Measurements from ENCODE around the gene DNAH7.
A peak's percentile ranks its signal among the peaks of the same experiment; 100 is the strongest.

Gene DNAH7

DNA sequence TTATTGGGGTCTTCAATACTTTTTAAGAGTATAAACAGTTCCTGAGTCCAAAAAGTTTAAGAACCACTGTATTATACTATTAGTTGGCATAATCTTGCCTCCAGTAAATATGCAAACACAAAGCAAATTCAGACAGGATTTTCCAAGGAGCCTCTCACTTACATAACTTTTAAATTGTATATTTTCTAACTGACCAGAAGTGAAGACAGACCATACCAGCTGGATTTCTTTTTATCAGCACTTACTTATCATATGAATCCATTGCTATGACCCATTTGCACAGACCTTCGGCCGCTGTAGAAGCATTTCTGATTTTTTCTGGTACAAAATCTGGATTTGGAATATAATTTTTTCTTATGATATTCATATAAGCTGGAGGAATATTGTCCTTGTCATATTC lies 211.5 kb downstream of the DNAH7 start:
- DNase-seq: no peak

DNA sequence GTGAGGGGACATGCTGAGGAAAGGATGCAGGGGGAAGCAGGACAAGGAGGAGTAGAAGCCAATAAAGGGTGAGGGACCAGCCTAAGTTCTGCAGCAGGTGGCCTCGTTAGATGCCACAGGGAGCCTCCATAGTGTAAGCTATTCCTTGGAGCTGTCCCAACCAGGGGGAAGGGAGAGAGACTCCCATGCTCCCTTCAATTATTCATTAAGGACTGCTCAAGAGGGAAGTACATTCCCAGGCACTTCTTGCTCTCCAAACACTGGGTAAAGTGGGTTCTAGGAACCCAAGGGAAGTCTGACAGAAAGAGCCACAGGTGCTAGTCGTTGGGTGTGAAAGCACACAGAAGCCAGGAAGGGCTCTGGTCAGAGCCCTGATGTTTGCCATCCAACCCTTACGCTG lies 217.9 kb downstream of the DNAH7 start:
- no peak for DNase-seq

- DNase-seq: no peak
Observed at GRCh38 chr2:195848119-195848899, 220.3 kb downstream of the DNAH7 start.

GRCh38 chr2:195842932-195843331 lies 225.7 kb downstream of the DNAH7 start:
- no peak for DNase-seq

DNA sequence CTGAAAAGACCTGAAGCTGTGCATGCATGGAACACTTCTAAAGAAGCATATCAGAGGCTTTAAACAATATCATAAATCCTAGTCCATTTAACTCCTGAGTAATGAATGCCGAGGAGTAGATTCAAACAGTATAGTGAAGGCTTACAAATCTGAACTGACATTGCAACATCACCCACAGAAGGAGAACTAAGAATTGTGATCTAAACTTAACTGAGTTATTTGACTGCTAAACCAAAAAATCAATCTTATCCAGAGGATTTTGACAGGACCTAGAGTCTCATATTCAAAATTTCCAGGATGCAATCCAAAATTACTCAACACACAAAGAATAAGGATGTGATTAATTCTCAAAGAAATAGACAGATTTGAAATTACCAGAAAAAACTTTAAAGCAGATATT lies 230.6 kb downstream of the DNAH7 start:
- DNase-seq: no peak

GRCh38 chr2:195836002-195836401 lies 232.6 kb downstream of the DNAH7 start:
- DNase-seq: no peak

DNA sequence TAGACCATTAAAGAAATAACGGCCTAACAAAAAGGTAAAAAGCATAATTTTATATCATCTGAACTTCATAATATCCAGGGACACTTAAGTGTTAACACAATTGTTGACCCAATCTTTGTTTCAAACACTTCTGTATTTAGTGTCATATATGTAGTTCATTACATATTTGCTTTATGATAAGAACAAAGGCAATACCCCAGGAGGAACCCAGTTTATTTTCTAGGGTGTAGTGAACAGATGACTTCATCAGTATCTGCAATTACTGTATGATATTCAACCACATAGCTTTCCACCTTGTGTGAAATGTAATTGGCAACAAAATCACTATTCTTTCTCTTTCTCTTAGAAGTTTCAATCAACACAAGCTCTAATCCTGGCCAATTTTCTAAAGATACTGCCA lies 233.8 kb downstream of the DNAH7 start:
- no peak for DNase-seq

GRCh38 chr2:195830968-195831950 lies 237.4 kb downstream of the DNAH7 start:
- DNase-seq: no peak

DNA sequence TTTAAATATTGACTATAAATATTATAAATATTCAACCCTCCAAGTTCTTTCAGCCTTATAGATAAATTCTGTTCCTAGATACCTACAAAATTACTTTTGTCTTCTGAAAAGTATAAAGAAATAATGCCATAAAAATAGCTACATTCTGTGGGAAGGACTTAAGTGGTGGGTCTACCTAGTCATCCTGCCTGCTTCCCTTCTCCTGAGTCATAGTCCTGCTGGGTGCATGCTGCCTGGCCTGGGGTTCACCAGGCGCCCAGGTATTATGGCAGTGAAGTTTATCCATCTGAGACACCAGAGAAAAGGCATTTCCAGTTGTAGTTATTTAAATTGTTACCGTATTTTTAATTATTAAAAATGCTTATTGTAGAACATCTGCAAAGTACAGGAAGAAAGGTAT lies 244.2 kb downstream of the DNAH7 start:
- DNase-seq: no peak

DNA sequence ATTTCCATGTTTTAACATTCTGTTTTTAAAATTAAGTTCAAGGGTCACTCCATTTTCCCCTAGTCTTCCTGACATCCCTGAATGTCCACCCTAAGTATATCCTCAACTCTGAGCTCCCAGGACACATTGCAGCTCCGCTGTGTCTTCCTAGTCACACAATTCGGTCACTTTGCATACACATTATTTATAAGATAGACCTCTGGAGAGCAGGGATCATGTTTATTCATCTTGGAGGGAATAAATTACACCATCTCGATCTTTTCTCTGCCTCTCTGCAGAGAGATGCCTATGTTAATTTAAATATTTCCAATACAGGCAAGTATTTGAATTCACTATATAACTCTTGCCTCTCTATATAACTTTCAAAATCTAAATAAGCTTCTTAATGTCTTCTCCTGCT lies 245.4 kb downstream of the DNAH7 start:
- DNase-seq: no peak

GRCh38 chr2:195821566-195821932 lies 247.1 kb downstream of the DNAH7 start:
- no peak for DNase-seq

- no peak for DNase-seq
Observed at GRCh38 chr2:195820867-195821565, 247.6 kb downstream of the DNAH7 start.

GRCh38 chr2:195820373-195820772 lies 248.3 kb downstream of the DNAH7 start:
- DNase-seq: peak; percentile 1

GRCh38 chr2:195819276-195819675 lies 249.4 kb downstream of the DNAH7 start:
- DNase-seq: no peak

DNA sequence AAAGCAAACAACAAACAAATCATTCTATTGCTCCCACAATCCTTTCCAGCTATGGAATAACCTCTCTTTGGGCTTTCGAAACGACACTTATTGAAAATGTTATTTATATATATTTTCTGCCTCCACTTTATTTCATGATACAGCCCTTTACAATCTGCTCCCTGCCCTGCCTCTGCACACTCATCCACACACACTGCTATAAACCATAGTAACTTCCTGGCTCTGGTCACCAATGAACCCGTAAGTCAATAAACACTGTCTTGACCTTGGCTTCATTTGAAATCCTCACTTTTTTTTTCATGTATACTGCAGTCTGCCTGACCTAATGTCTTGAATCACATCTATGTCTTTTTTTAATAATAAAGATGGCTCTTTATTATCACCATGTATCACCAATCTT lies 250.1 kb downstream of the DNAH7 start:
- DNase-seq: no peak

DNA sequence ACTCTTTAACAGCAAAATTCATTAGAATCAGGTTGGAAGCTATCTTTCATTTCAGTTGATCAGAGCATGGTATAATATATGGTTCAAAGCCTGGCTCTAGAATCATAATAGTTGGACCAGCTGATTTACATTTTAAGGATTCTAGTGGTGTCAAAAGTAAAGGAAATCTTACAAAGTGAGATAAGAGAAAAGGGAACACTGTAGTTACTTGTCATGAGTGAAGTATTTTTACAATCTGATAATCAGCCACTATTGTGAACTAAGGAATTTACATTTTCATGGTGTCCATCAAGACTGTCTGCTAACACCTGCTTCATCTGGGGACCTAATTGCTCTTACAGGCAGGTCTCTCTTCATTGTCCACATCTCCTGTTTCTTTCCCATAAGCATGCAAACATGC lies 250.5 kb downstream of the DNAH7 start:
- DNase-seq: no peak

DNA sequence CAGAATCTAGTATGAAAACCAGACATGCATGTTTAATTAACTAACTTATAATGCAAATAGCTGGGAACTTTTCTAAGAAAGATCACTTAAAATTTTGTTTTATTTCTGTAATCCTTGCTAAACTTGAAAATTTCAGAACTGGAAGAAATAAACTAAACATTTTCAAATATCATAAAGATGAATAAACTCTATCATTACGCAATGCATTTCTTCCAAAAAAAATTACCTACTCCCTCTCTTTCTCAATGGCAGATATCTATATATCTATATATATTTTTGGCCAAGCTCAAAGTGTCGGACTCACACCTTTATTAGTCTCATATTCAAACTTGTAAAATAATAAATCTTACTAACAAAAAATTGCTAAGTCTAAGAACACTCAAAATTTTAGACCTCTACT lies 253.6 kb downstream of the DNAH7 start:
- DNase-seq: no peak

DNA sequence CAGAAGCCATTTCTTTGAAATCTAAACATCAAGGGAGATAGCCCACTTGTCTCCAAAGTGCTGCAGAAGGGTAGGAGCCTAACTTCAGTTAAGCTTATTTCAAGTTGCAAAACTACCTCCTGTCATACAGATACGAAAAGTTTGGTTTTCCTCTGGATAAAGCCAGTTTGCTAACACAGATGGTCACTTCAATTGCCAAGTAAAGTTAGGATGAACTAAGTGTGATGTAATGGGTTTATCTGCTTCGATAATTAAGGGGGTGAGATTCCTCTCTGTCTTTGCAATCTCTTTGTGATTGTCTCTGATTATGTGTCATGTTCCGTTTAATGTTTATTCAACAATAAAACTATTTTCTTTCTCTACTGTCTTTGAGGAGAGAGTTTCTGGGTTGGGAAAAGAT lies 255.2 kb downstream of the DNAH7 start:
- DNase-seq: peak; percentile 48

DNA sequence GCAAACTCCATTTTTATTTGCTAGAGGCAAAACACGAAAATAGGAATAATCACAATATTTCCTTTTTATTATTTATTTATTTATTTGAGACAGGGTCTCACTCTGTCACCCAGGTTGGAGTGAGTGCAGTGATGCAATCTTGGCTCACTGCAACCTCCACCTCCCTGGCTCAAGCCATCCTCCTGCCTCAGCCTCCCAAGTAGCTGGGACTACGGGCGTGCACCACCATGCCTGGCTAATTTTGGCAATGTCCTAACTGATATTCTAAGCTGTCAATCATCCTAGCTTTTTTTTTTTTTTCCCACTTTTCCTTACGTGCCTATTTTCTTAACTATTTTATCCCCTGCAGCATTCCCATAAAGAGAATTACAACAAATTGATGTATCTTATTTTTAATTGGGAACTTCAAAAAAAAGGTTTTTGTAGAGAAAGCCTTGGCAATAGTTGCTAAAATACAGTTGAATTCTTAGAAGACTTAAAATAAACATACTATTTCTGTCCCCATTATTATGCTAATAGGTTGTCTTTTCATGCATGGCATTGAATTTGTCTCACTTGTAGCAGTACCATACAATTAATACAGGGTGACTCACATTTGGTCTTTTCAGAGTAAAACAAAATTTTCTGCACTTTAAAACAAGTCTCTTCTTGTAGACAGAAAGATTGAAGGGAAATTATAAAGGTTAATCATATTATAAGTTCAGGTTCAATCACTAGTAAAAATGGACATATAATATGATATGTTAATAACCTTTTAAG lies 258.1 kb downstream of the DNAH7 start:
- no peak for DNase-seq

DNA sequence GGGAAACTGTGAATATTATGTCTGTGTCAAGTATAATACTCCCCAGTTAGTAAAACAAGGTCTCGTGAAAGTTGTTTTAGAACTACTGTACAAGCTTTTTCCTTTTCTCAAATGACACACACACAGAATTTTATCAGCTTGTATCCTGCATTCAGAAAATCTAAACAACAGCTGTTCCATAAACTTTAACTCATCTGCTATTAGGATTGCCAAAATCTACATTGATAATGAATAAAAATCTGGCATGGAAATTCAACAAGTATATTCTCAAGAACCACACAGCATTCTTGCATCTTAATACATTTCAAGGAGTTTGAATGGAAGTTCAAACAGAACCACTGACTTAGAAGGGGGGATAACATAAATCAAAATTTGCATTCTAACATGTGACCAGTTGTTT lies 260.4 kb downstream of the DNAH7 start:
- DNase-seq: no peak

DNA sequence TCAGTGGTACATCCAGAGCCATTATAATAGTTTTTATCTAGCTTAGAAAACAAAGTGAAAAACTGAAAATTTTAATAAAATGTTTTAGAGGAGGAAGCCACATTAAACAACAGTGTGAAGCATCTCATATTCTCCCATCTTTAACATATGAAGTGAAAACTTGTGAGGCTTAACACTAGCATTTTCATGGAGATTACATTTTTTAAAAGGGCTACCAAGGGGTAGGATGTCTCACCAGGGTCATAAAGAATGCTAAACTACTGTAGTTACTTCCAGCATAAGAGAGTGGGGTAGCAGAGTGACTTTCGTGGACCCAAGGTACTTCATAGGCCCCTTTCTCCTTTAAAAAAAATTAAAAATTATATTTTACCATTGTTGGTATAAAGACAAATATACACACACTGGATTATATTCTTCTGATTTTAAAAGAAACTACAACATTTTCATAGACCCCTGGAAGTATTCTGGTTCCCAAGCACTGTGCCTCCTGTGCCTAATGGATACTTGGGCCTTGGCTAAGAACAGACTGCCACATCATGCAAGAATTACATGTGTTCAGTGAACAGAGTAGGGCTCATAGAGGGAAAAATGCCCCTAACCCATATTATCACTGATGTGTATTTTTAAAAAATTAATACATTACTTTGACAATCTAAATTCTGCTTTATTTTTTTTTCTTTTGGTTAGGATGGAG lies 263.2 kb downstream of the DNAH7 start:
- DNase-seq: no peak

DNA sequence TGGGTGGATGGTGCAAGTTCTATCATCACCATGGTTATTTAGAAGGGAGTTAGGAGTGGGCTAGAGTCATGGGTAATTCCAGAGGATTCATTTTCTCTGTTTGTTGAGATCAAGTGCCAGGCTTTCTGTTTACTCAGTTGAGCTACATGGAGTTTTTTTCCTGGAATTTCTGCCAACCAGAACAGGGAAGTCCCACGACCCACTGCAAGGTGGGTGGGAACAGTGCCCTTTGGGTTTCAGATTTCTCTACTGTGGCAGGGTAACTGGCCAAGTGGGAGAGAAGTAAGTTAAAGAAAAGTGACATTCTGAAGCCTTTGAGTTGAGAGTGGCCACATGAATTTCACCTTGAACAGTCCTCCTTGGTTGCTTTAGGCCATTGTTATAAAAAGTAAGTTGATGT lies 272.8 kb downstream of the DNAH7 start:
- DNase-seq: no peak

Measured in kidney glomerular epithelial cell (primary cell).